ENCODE results near the gene CD52.

DNA sequence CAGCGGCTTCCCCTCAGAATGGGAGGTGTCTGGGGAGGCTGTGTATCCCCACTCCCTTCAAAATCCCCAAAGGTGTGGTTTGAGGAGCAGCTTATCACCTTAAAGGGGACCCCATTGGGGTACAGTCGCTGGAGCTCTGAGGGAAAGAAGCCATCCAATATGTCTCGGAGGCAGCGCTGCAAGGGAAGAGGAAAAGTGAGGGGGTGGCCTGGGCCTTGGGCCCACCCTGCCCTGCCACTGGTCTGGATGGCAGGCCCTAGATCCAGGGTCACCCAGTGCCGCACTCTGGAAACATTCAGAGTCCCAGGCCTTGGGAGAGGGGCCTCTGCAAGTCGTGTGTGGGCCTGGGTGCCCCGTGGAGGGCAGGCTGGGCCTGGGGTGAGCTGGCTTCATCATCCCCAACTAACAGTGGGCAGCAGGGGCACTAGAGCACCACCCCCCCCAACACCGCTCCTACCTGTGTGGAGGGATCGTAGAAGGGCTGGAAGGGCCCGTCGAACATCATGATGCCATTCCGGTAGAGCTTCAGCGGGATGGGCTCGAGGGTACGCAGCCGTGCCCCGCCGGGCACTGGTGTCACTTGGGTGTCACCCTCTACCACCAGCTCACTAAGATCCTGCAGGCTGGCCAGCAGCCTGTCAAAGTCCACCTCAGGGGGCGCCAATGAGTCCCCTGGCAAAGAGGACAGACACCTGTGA lies 32.2 kb upstream of the CD52 start:
- TF ChIP-seq POLR2A (IDR thresholded peaks at IDR 0.05; ENCODE audit: low read depth, low read length), result no peak
- TF ChIP-seq TAF1 (IDR thresholded peaks at IDR 0.05; ENCODE audit: low read depth, low read length), result no peak
